Prostate gland (tissue), 2 donors: ENCODE measurements around the gene BOD1L1. TPM values are rescaled to one million over a fixed set of nuclear protein-coding genes. Genes with fewer than 3 reads are reported as not detected.

Source experiments
- DNase-seq: peaks from one replicate; pipeline ENCODE4 v3.0.0-alpha.2; 2019; ENCODE audit warnings: low spot score
- H3K27ac ChIP-seq, 2 donors: fragments of 200-600 bp; sonication (generic); 2 replicates each; pipeline ENCODE4 v1.5.1; 2017 to 2019
- H3K27me3 ChIP-seq: fragments of 200-600 bp; sonication (generic); replicated peaks from 2 replicates; pipeline ENCODE4 v1.5.1; 2019; ENCODE audit not compliant: insufficient read depth
- H3K36me3 ChIP-seq, 2 donors: fragments of 200-600 bp; sonication (generic); 1 replicate in 1 of 2; 2 replicates in 1 of 2; pipeline versions ENCODE4 v1.5.1 to v1.8.1; 2017 to 2019
- H3K4me1 ChIP-seq: fragments of 200-600 bp; sonication (generic); replicated peaks from 2 replicates; pipeline ENCODE4 v1.5.1; 2019
- H3K4me3 ChIP-seq, 2 donors: fragments of 200-600 bp; sonication (generic); 2 replicates each; pipeline ENCODE4 v1.5.1; 2017 to 2019
- H3K9me3 ChIP-seq: fragments of 200-600 bp; sonication (generic); 2 replicates; pipeline ENCODE4 v1.5.1; 2017
- CTCF ChIP-seq, 4 experiments: fragments of 200-600 bp in 2 of 4; fragments of 450-650 bp in 2 of 4; sonication (generic) in 2 of 4; IDR thresholded peaks; 1 replicate in 3 of 4; 2 replicates in 1 of 4; pipeline ENCODE4 v1.5.1; 2016 to 2019; ENCODE audit warnings: antibody characterized with exemption in 4 of 4, mild to moderate bottlenecking in 2 of 4, moderate library complexity in 2 of 4
- POLR2A ChIP-seq: fragments of 450-650 bp; IDR thresholded peaks from one replicate; pipeline ENCODE4 v1.6.1; 2016; ENCODE audit warnings: antibody characterized with exemption, mild to moderate bottlenecking
- POLR2AphosphoS5 ChIP-seq: sonication (generic); formaldehyde crosslinking; IDR thresholded peaks from one replicate; pipeline ENCODE4 v1.6.1; 2017; ENCODE audit warnings: antibody characterized with exemption
- WGBS: methylation state at CpG from one replicate; pipeline ENCODE4 v1.1.5; 2018; 5-methylcytosine and 5-hydroxymethylcytosine counted together
- intact Hi-C: fragments of 100-400 bp; cut with DNase I; formaldehyde crosslinking; loops from one replicate; pipeline ENCODE4 v1.14.2; 2022
- microRNA-seq: library from miRNA; unstranded; fragments of <30 nt; microRNA quantifications from one replicate; pipeline ENCODE4, GENCODE V29; 2016
- small RNA-seq, 2 donors: library from RNA; depleted of rRNA; stranded (forward); fragments of <200 nt; gene quantifications; one replicate each; pipeline ENCODE3, GENCODE V24; 2016
- total RNA-seq, 2 donors: library from RNA; depleted of rRNA; stranded (reverse); fragments of >200 nt; gene quantifications; one replicate each; pipeline ENCODE4 v1.1.0, GENCODE V29; 2016

Gene BOD1L1
- total RNA-seq, 2 donors from 2014 or later, result 27.7 to 73.6 TPM

DNA sequence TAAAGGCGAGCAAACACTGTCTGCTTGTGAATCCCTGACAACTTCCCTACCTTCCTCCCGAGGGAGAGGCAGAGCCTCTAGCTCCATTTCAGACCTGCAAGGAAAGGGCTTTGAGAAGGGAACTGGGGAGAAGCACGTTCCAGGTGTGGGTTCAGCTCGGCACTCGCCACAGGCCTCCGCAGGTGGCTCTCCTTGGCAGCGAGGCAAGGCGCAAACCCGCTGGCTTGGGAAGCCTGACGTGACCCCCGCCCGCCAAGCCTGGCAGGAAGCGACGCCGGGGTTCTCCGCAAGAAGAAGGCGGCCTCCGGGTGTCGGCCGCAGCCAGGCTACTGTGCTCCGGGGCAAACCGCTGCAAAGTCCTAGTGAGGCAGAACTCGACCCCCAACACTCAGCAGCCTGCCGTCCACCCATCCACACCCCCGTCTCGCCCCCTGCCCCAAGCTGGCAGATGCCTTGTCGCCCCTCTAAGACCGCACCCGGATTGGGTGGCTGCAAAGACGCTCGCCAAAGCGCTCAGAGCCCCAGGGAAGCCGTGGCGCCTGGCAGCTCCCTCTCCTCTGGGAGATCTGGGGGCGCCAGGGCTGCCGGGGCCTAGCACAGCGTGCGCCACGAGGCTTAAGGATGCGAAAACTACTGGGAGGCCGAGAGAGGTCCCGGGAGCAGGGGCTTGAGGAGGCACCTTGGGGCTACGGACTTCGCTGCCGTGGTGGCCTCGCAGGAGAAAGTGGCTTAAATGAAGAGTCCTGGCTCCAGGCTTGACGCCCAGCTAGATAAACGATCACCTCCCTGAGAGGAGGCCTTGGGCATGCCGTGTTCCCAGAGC lies 105.0 kb downstream of the BOD1L1 start:
- no peak overlapping the region for H3K27ac ChIP-seq
- TF ChIP-seq POLR2AphosphoS5, result no peak
- TF ChIP-seq CTCF (IDR thresholded peaks at IDR 0.05), result no peak
- TF ChIP-seq POLR2A, result no peak
- 6% methylated on average over 36 of the region's 49 CpGs for WGBS
- H3K27me3 ChIP-seq, result peaks cover 34% of the 10 kb centered on the region
- no peaks in the 10 kb centered on the region for H3K9me3 ChIP-seq
- H3K36me3 ChIP-seq, result no peaks in the 10 kb centered on the region
- H3K4me3 ChIP-seq, result no peak overlapping the region
- no peaks in the 10 kb centered on the region for H3K4me1 ChIP-seq
- intact Hi-C loops, result no loop called here
- DNase-seq, result no peak

DNA sequence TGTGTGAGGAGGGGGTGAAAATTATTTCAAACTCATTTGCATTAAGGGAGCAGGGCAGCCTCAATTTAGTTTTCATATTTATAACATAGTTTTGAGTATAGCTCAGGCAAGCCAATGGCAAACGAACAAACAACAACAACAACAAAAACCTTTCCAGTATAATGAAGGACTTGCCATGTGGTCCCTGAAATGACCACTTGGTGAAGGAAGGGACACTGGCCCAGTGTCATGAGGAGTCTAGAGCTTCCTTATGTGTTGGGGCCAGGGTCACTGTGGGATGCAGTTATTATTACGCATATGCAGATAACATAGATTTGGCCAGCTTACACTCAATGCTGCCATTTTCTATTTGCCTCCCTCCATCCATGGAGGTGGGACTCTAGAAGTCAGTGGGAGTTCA lies 106.5 kb downstream of the BOD1L1 start:
- DNase-seq, result no peak
- Histone ChIP-seq H3K27ac (no peak overlapping the region), H3K4me1 (no peaks in the 10 kb centered on the region), H3K4me3 (no peak overlapping the region), H3K9me3 (no peaks in the 10 kb centered on the region), H3K27me3 (peaks cover 29% of the 10 kb centered on the region), H3K36me3 (no peaks in the 10 kb centered on the region)
- 68% methylated on average over 2 of the region's 2 CpGs for WGBS
- intact Hi-C loops, result no loop called here
- TF ChIP-seq CTCF (IDR thresholded peaks at IDR 0.05) (no peak), POLR2AphosphoS5 (no peak)

Small RNAs within 50 kb of the gene (microRNA-seq; reads per million reads assigned to microRNA genes)
- 0.25 reads per million for gene MIR5091

Small RNAs within 50 kb of the gene (small RNA-seq; reads per million reads assigned to genes)
- gene MIR5091, result 0.81 to 1.2 reads per million in 2 donors

Other genes starting within 250 kb of the BOD1L1 start
- gene RAB28, start 143.4 kb downstream of the BOD1L1 start, total RNA-seq, result 10 to 100 TPM; 19.7 to 21.4 TPM
- gene NKX3-2, start 83.2 kb downstream of the BOD1L1 start, total RNA-seq, result under 1 TPM in 1 of 2 donors, not detected in 1; 0.36 TPM